ENCODE results near the gene RANGAP1.

DNA sequence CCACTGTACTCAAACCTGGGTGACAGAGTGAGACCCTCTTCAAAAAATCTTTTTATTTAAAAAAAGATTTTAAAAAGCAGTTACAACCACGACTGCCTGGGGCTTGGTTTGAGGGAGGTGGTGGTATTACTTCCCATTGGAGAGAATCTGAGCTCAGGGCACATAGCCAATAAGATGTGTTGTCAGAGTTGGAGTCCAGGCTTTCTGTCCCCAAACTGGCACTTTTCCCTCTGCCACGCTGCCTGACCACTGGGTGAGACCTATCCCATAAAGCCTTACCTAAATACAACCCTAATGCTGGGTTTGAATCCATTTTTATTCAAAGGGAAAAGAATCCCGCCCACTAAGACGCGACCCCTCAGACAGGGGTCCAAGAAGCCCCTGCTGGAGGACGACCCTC lies 56.8 kb downstream of the RANGAP1 start:
- TF ChIP-seq CTCF (conservative IDR thresholded peaks at IDR 0.05; ENCODE audit: low read length) (no peak), EZH2phosphoT487 (IDR thresholded peaks at IDR 0.05; ENCODE audit: borderline replicate concordance, low read depth, low read length) (no peak)

Data from OCI-LY7 (cell line).